Measurements from ENCODE around the gene ACO2. TPM values are rescaled to one million over a fixed set of nuclear protein-coding genes. Genes with fewer than 3 reads are reported as not detected.

ACO2 gene
- total RNA-seq, 1 experiment from 2014 or later, result 66.6 TPM

GRCh38 chr22:41568811-41569210 lies 99.9 kb downstream of the ACO2 start:
- WGBS (ENCODE audit: extremely low coverage, insufficient read length, low lambda C conversion rate), result no CpG with 5 or more reads among the region's 7 CpGs
- no peak overlapping the region for H3K27ac ChIP-seq (ENCODE audit: insufficient read length, low read depth, low read length)

More at GRCh38 chr22:41568811-41569210, 99.9 kb downstream of the ACO2 start:
- peaks cover 3 to 4% of the 10 kb centered on the region in 2 experiments; a peak in 2 of 4 replicates for H3K4me1 Mint-ChIP-seq
- Histone ChIP-seq H2BK12ac (ENCODE audit: insufficient read length, low read depth, low read length) (no peak overlapping the region), H3T11ph (ENCODE audit: low read length) (no peak overlapping the region), H4K8ac (replicated peaks; ENCODE audit: insufficient read length, low read depth, low read length) (no peak overlapping the region), H2BK120ac (ENCODE audit: low read depth, low read length, poor library complexity, severe bottlenecking) (no peak overlapping the region), H3K4me2 (ENCODE audit: insufficient read depth, insufficient read length, low read length) (no peak overlapping the region), H4K5ac (ENCODE audit: insufficient read length, low read depth, low read length) (no peak overlapping the region), H2BK20ac (ENCODE audit: low read depth, low read length, poor library complexity, severe bottlenecking) (no peak overlapping the region), H2BK15ac (ENCODE audit: low read depth, low read length) (no peak overlapping the region), H4K20me1 (ENCODE audit: control insufficient read depth, insufficient read depth, insufficient read length) (no peaks in the 10 kb centered on the region), H3K9me3 (ENCODE audit: control insufficient read depth, low read depth, low read length) (no peaks in the 10 kb centered on the region), H2BK5ac (ENCODE audit: insufficient read length, low read length) (no peak overlapping the region), H3K18ac (ENCODE audit: insufficient read length, low read depth, low read length) (no peak overlapping the region), H4K91ac (ENCODE audit: insufficient read length, low read depth, low read length) (no peak overlapping the region), H3K79me2 (ENCODE audit: insufficient read depth, low read length) (no peaks in the 10 kb centered on the region), H3K56ac (ENCODE audit: insufficient read length, low read depth, low read length) (no peak overlapping the region), H3K79me1 (ENCODE audit: insufficient read depth, low read depth, low read length, poor library complexity, severe bottlenecking) (no peaks in the 10 kb centered on the region), H3K27me3 (ENCODE audit: insufficient read depth, low read length) (no peaks in the 10 kb centered on the region), H3K9ac (ENCODE audit: extremely low read depth, insufficient read length, low read length) (no peak overlapping the region), H2AFZ (ENCODE audit: low read length) (no peak overlapping the region), H3K23ac (ENCODE audit: insufficient read length, low read depth, low read length) (no peak overlapping the region), H3K23me2 (ENCODE audit: insufficient read length, low read depth, low read length, poor library complexity, severe bottlenecking) (no peaks in the 10 kb centered on the region), H3K4me1 (ENCODE audit: insufficient read depth, low read length) (no peaks in the 10 kb centered on the region), H3K4ac (ENCODE audit: low read depth, low read length) (no peak overlapping the region), H2AK5ac (ENCODE audit: insufficient read length, low read length) (no peak overlapping the region), H3K14ac (ENCODE audit: insufficient read depth, low read length) (no peak overlapping the region)
- no peak for DNase-seq
- H3K27ac Mint-ChIP-seq, result no peak overlapping the region
- H3K27me3 Mint-ChIP-seq (ENCODE audit: low read depth), result peaks cover 5% of the 10 kb centered on the region; the same call in 1 of the 2 replicates
- no peaks in the 10 kb centered on the region; a peak in 1 of 7 replicates for H3K36me3 Mint-ChIP-seq (ENCODE audit: insufficient read depth in 1 of 3, low read depth in 3 of 3)
- no peaks in the 10 kb centered on the region for H3K9me3 Mint-ChIP-seq
- TF ChIP-seq CTCF (conservative IDR thresholded peaks at IDR 0.05), result no peak
- no peak overlapping the region for H3K4me3 Mint-ChIP-seq

Data from H9 (cell line).